Mucosa of stomach (tissue), 1 donor: ENCODE results near the gene IDH3G.
A peak's percentile ranks its signal among the peaks of the same experiment; 100 is the strongest.

Experiments
- H3K27me3 ChIP-seq: one replicate; pipeline ENCODE4 v1.7.0; 2013; ENCODE audit warnings: mild to moderate bottlenecking, low read length; ENCODE audit not compliant: control insufficient read depth, insufficient read depth
- H3K36me3 ChIP-seq: one replicate; pipeline ENCODE4 v1.7.0; 2013; ENCODE audit warnings: low read length; ENCODE audit not compliant: control insufficient read depth, insufficient read depth
- H3K4me1 ChIP-seq: one replicate; pipeline ENCODE4 v1.7.0; 2013; ENCODE audit warnings: mild to moderate bottlenecking, low read length; ENCODE audit not compliant: control insufficient read depth, insufficient read depth
- H3K4me3 ChIP-seq: one replicate; pipeline ENCODE4 v1.7.0; 2013; ENCODE audit warnings: low read length
- H3K9ac ChIP-seq: one replicate; pipeline ENCODE4 v1.7.0; 2013; ENCODE audit warnings: mild to moderate bottlenecking, low read length, moderate library complexity
- H3K9me3 ChIP-seq: one replicate; pipeline ENCODE4 v1.7.0; 2013; ENCODE audit warnings: mild to moderate bottlenecking, low read length, moderate library complexity; ENCODE audit not compliant: control insufficient read depth
- donor health status: Pancreatic carcinoma.

IDH3G gene

DNA sequence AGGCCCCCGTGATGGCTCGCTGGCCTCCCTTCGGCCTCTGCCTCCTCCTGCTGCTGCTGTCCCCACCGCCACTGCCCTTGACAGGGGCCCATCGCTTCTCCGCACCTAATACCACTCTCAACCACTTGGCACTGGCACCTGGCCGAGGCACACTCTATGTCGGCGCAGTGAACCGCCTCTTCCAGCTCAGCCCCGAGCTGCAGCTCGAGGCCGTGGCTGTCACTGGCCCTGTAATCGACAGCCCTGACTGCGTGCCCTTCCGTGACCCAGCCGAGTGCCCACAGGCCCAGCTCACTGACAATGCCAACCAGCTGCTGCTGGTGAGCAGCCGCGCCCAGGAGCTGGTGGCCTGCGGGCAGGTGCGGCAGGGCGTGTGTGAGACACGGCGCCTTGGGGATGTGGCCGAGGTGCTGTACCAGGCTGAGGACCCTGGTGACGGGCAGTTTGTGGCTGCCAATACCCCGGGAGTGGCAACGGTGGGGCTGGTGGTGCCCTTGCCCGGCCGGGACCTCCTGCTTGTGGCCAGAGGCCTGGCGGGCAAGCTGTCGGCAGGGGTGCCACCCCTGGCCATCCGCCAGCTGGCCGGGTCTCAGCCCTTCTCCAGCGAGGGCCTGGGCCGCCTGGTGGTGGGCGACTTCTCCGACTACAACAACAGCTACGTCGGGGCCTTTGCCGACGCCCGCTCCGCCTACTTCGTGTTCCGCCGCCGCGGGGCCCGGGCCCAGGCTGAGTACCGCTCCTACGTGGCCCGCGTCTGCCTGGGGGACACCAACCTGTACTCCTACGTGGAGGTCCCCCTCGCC lies 27.1 kb downstream of the IDH3G start:
- peaks cover 10% of the 10 kb centered on the region for H3K4me1 ChIP-seq
- H3K9ac ChIP-seq, result no peak overlapping the region
- H3K9me3 ChIP-seq, result no peaks in the 10 kb centered on the region
- H3K27me3 ChIP-seq, result no peaks in the 10 kb centered on the region
- no peak overlapping the region for H3K4me3 ChIP-seq
- H3K36me3 ChIP-seq, result no peaks in the 10 kb centered on the region

DNA sequence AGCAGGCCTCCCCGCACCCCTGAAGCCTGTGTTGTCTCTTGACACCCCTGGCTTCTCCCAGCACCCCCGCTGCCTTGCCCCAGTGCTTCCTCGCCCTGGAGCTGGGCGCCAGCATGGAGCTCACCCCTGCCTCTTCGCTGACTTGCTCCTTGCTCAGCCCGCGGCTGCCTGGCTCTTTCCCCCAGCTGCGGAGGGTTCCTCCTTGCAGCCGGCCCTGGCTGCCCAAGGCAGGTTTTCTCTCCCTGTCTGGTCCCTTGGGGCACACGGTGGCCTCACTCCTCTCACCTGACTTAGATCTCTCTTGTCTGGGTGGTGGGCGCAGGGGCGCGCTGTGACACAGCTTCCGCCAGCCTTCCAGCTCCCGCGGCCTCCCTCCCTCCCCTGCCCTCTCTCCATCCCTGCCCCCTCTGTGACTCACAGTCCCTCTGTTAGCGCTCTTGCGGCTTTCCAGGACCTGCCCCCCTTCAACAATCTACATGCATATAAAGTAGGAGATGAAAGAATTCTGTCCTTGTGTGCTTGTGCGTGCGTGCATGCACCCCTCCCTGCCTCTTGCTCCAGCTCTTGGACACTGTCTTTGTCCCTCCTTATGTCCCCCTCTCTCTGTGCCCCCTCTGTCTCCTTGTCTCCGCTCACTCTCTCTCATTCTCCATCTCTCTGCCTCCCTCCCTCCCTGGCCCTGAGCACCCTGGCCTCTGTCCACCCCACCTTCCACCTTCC lies 27.9 kb downstream of the IDH3G start:
- H3K4me3 ChIP-seq, result no peak overlapping the region
- H3K36me3 ChIP-seq, result no peaks in the 10 kb centered on the region
- peaks cover 10% of the 10 kb centered on the region for H3K4me1 ChIP-seq
- no peak overlapping the region for H3K9ac ChIP-seq
- no peaks in the 10 kb centered on the region for H3K27me3 ChIP-seq
- H3K9me3 ChIP-seq, result no peaks in the 10 kb centered on the region

DNA sequence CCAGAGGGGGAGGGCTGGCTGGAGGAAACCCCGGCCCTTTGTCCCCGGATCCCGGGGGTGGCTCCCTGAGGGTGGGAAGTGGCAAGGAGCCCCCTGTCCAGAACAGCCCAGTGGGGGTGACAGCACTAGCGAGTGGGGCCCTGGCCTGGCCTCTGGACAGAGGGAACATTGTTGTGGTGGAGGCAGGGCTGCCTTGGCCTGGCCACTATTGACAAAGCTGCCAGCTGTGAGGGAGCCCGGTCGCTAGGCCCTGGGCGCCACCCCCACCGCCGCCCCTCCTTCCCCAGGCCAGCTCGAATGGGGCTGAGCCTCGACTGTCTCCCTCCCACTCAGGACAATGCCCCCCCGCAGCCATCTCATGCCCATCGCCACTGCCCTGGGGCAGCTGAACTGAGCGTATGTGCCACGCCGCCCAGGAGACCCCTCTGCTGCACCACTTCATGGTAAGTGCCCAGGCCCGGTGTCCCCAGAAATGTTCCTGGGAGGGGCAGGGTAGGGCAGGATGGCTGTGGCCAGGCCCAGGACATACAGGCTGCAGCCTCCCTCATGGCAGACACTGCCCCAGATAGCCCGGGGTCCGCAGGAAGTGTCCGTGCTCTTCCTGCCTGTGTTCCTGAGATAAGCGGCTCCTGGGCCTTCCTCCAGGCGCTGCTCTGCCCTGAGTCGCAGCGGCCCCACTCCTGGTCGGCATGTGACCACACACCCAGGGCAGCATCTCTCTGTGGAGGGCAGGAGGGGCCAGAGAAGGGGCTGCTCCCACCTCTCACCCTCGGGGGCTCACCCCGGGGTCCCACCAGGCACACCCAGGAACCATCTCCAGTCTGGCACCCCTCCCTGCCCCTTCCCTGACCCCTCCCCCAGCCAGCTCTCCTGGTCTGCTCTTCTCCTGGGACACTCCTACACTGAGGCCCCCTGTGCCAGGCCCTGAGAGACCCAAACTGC lies 28.8 kb downstream of the IDH3G start:
- Histone ChIP-seq H3K4me1 (peaks cover 10% of the 10 kb centered on the region), H3K4me3 (no peak overlapping the region), H3K36me3 (no peaks in the 10 kb centered on the region), H3K9ac (no peak overlapping the region), H3K9me3 (no peaks in the 10 kb centered on the region), H3K27me3 (no peaks in the 10 kb centered on the region)

- H3K9me3 ChIP-seq, result no peaks in the 10 kb centered on the region
- peak overlapping the region; percentile 22 for H3K9ac ChIP-seq
- H3K4me1 ChIP-seq, result peaks cover 10% of the 10 kb centered on the region
- H3K36me3 ChIP-seq, result no peaks in the 10 kb centered on the region
- no peaks in the 10 kb centered on the region for H3K27me3 ChIP-seq
- no peak overlapping the region for H3K4me3 ChIP-seq
These were observed 29.4 kb downstream of the IDH3G start for GRCh38 chrX:153764786-153765137.

- H3K9me3 ChIP-seq, result no peaks in the 10 kb centered on the region
- H3K4me1 ChIP-seq, result peaks cover 10% of the 10 kb centered on the region
- H3K27me3 ChIP-seq, result no peaks in the 10 kb centered on the region
- H3K4me3 ChIP-seq, result no peak within 1 kb of the TSS
- peak within 1 kb of the TSS; percentile 22 for H3K9ac ChIP-seq
- H3K36me3 ChIP-seq, result no peaks in the 10 kb centered on the region
These were observed 30.0 kb downstream of the IDH3G start, which contains the start of gene PLXNB3 for GRCh38 chrX:153763989-153764755. TSS of gene PLXNB3 (plus strand) at chrX:153764249. CDS start at chrX:153765536, 1,287 bp downstream.

DNA sequence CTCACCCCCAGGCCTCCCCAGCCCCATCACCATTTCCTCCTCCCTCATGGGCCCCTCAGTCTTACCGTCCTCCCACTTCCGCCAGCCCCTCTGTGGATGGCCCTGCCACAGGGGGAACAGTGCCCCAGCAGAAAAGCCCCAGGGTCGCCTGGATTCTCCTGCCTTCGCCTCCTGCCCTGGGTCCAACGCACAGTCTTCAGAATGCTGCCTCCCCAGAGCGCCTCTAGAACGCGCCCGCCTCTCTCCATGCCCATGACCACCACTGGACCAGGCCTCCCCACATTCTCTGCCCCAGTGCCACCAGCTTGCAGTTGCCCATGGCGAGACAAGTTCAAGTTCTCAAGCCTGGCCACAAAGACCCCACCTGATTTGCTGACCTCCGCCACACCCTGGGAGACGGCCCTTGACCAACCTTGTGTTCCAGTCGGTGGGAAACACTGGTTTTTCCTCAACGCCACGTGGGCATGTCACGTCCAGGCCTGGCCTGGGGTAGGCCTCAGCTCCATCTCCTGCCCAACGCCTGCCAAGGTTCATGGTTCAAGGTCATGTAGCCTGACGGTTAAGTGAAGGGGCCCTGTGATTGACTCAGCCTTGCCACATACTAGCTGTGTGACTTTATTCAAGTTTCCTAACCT lies 30.8 kb downstream of the IDH3G start:
- H3K36me3 ChIP-seq, result no peaks in the 10 kb centered on the region
- peaks cover 10% of the 10 kb centered on the region for H3K4me1 ChIP-seq
- no peak overlapping the region for H3K4me3 ChIP-seq
- no peak overlapping the region for H3K9ac ChIP-seq
- no peaks in the 10 kb centered on the region for H3K27me3 ChIP-seq
- no peaks in the 10 kb centered on the region for H3K9me3 ChIP-seq

DNA sequence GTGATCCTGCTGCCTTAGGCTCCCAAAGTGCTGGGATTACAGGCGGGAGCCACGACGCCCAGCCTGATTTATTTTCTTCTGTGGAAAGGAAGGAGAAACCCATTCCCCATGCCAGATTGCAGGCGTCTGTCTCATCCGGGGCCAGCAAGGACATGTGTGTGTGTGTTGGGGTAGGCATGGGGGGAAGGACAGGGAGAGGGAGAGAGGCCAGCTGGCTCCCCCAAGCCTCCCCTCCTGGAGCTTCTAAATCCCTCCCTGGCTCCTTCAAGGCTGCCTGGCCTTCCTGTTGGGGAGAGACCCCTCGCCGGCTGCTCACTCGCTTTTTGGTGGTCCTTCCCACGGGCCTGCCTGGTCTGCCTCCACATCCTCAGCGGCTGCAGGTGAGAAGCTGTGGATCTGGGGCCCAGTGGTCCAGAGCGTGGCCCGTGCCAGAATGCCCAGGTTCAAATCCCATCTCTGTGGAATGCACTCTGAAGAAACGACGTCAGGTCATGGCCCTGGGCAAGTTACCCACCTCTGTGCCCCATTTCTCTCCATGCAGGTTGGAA lies 31.5 kb downstream of the IDH3G start:
- peaks cover 10% of the 10 kb centered on the region for H3K4me1 ChIP-seq
- H3K9me3 ChIP-seq, result no peaks in the 10 kb centered on the region
- no peaks in the 10 kb centered on the region for H3K36me3 ChIP-seq
- no peak overlapping the region for H3K4me3 ChIP-seq
- H3K9ac ChIP-seq, result no peak overlapping the region
- no peaks in the 10 kb centered on the region for H3K27me3 ChIP-seq

GRCh38 chrX:153761863-153762262 lies 32.3 kb downstream of the IDH3G start:
- H3K4me1 ChIP-seq, result peaks cover 9% of the 10 kb centered on the region
- no peak overlapping the region for H3K9ac ChIP-seq

GRCh38 chrX:153755136-153755535 lies 39.0 kb downstream of the IDH3G start:
- Histone ChIP-seq H3K4me3 (no peak overlapping the region), H3K27me3 (no peaks in the 10 kb centered on the region), H3K4me1 (no peaks in the 10 kb centered on the region)

More at GRCh38 chrX:153761863-153762262, 32.3 kb downstream of the IDH3G start:
- no peaks in the 10 kb centered on the region for H3K27me3 ChIP-seq
- no peak overlapping the region for H3K4me3 ChIP-seq
- H3K9me3 ChIP-seq, result no peaks in the 10 kb centered on the region
- H3K36me3 ChIP-seq, result no peaks in the 10 kb centered on the region

DNA sequence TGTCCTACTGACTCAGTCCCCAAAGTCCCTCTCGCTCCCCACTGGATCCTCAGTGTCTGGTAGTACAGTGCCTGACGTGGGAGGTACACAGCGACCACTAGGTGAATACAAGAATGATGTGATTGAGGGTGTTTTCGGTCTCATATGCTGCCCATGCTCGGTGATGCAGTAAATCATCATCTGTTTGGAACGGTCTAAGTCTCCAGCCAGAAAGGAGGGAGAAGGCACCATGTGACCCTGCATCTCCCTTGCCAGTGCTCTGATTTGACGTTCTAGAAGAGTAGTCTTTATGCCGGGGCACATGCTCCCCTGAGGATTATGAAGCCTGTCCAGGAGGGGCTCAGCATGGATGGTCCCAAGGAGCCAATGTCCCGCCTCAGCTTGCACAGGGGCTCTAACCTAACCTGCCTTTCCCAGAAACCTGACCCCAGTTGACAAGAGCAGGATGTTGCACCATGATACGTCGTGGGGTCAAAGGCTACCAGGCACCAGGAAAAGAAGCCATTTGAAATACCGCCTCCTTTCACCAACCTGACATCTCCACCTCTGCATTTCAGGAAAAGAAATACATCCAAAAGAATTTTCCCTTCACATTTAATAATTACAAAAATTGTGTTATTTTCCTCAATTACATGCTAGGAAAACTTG lies 43.9 kb downstream of the IDH3G start:
- Histone ChIP-seq H3K36me3 (no peaks in the 10 kb centered on the region), H3K4me3 (no peak overlapping the region), H3K9ac (no peak overlapping the region), H3K9me3 (no peaks in the 10 kb centered on the region), H3K27me3 (no peaks in the 10 kb centered on the region), H3K4me1 (no peaks in the 10 kb centered on the region)

More at GRCh38 chrX:153755136-153755535, 39.0 kb downstream of the IDH3G start:
- Histone ChIP-seq H3K36me3 (no peaks in the 10 kb centered on the region), H3K9me3 (no peaks in the 10 kb centered on the region), H3K9ac (no peak overlapping the region)
